Mammary epithelial cell (primary cell): ENCODE data around the gene CCNB1IP1.

Source experiments
- EZH2 ChIP-seq: IDR thresholded peaks from 2 replicates; pipeline ENCODE4 v1.6.1; 2012; ENCODE audit warnings: low read length, inconsistent platforms, borderline replicate concordance
- TF ChIP-seq, protein P1 (sequence below), 2 donors: IDR thresholded peaks in 1 of 2; conservative IDR thresholded peaks in 1 of 2; 2 replicates each; pipeline ENCODE4 v1.5.1; 2011 to 2012; ENCODE audit warnings: inconsistent platforms in 2 of 2, low read length in 2 of 2, mild to moderate bottlenecking in 2 of 2, control low read depth in 1 of 2, low read depth in 1 of 2; ENCODE audit not compliant: insufficient read depth in 1 of 2; ENCODE audit errors: extremely low read depth in 1 of 2

DNA sequence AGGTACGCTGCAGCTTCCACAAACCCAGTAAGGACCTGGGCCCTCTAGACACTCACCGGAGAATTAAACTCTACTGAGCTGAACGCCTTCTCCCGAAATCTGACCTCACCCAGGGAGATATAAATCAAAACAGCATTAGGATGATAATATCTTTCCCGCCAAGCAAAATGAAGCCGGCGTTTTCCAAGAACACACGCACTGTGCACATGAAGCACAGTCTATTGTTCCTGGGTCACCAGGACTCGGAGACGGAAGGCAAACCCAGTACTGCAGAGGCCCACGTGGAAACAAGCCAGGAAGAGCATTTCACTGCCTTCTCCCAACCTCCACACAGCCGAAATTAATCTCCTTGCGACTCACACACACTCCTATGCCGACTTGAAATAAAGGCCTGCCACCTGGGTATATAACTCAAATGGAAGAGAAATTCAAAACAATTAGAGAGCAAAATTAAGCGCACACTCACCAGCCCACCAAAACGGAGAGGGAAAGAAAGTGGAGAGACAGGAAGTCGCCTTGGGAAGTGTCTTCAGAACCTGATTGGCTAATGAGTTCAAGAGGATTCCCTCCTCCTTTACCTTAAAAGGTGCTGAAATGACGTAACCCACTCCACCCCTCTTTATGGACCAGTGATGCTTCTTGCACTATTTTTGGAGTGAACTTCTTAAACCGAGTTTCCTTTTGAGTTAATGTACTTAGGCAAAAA lies at the start of gene CCNB1IP1:
- TF ChIP-seq, protein P1, sequence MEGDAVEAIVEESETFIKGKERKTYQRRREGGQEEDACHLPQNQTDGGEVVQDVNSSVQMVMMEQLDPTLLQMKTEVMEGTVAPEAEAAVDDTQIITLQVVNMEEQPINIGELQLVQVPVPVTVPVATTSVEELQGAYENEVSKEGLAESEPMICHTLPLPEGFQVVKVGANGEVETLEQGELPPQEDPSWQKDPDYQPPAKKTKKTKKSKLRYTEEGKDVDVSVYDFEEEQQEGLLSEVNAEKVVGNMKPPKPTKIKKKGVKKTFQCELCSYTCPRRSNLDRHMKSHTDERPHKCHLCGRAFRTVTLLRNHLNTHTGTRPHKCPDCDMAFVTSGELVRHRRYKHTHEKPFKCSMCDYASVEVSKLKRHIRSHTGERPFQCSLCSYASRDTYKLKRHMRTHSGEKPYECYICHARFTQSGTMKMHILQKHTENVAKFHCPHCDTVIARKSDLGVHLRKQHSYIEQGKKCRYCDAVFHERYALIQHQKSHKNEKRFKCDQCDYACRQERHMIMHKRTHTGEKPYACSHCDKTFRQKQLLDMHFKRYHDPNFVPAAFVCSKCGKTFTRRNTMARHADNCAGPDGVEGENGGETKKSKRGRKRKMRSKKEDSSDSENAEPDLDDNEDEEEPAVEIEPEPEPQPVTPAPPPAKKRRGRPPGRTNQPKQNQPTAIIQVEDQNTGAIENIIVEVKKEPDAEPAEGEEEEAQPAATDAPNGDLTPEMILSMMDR (conservative IDR thresholded peaks at IDR 0.05 in 1 of 2, IDR thresholded peaks at IDR 0.05 in 1 of 2; ENCODE audit: extremely low read depth in 1 of 2, insufficient read depth in 1 of 2, low read depth in 1 of 2, low read length in 2 of 2): no peak
- TF ChIP-seq EZH2: no peak
